ENCODE results near the gene AFAP1L2. TPM values are rescaled to one million over a fixed set of nuclear protein-coding genes. Genes with fewer than 3 reads are reported as not detected.

The AFAP1L2 gene
- total and polyA plus RNA-seq, 2 donors (not counting 1 experiment from before 2014, with no cell fraction given) = 4.7 to 4.9 TPM

DNA sequence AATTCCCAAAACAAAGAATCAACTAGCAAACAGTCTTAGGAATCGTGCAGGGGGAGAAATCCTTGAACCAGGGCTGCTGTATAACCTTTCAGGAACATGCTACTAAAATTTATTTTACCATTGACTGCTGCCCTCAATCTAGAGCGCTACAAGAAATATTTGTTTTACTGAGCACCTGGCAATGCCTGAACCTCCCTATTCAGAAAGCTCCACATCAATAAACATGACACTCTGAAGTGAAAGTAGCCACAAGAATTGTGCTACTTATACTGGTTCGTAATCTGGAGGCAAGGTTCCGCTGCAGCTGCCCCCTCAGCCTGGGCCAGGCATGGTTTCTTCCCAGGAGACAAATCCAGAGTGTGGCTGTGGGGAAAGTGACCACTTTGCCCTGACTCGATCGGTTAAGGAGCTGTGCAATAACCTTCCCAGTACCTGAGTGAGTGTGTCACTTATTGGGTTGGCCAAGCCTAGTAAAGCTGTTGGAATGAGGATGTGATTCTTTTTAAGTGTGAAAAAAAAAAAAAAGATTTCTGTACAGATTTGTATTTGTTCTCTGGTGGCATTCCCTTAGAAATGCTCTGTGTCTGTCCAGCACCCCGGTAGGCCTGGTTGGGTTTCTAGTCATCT is 157.5 kb downstream of the AFAP1L2 start:
- Histone ChIP-seq H2AFZ (ENCODE audit: insufficient read depth, low read depth, low read length, poor library complexity, severe bottlenecking) (no peak overlapping the region), H3K27ac (ENCODE audit: low read length in 2 of 2) (no peak overlapping the region), H3K9ac (ENCODE audit: low read length) (no peak overlapping the region), H3K27me3 (replicated peaks in 1 of 4; ENCODE audit: control extremely low read depth in 1 of 4, control insufficient read depth in 3 of 4, insufficient read depth in 4 of 4, low read length in 3 of 4) (peaks cover 0 to 8% (median 1%) of the 10 kb centered on the region in 4 experiments), H3K36me3 (replicated peaks in 1 of 2; ENCODE audit: control extremely low read depth in 1 of 2, control insufficient read depth in 1 of 2, extremely low read depth in 1 of 2, insufficient read depth in 2 of 2, low read length in 1 of 2) (no peaks in the 10 kb centered on the region), H3K4me2 (replicated peaks; ENCODE audit: low read depth, low read length, poor library complexity, severe bottlenecking) (no peak overlapping the region), H3K9me3 (ENCODE audit: control extremely low read depth in 1 of 3, control insufficient read depth in 2 of 3, insufficient read depth in 1 of 3, low read length in 2 of 3) (no peaks in the 10 kb centered on the region), H3K4me1 (ENCODE audit: control insufficient read depth in 2 of 2, insufficient read depth in 2 of 2, low read length in 2 of 2) (no peaks in the 10 kb centered on the region), H4K20me1 (ENCODE audit: control insufficient read depth, insufficient read depth, low read length, poor library complexity, severe bottlenecking) (no peaks in the 10 kb centered on the region), H3K79me2 (ENCODE audit: control insufficient read depth, insufficient read depth, low read length) (no peaks in the 10 kb centered on the region), H3K4me3 (ENCODE audit: control extremely low read depth in 1 of 5, extremely low read depth in 1 of 5, insufficient read depth in 1 of 5, low read depth in 2 of 5, low read length in 4 of 5) (no peak overlapping the region)
- WGBS (ENCODE audit: insufficient coverage) = 88% methylated on average over 5 of the region's 7 CpGs
- Mint-ChIP-seq H3K27ac (no peak overlapping the region), H3K9me3 (ENCODE audit: insufficient read depth) (peaks cover 5% of the 10 kb centered on the region), H3K27me3 (peaks cover 40% of the 10 kb centered on the region), H3K4me3 (no peak overlapping the region), H3K4me1 (no peaks in the 10 kb centered on the region)
- intact Hi-C loops (cut with micrococcal nuclease) = no loop called here
- TF ChIP-seq, protein P1, sequence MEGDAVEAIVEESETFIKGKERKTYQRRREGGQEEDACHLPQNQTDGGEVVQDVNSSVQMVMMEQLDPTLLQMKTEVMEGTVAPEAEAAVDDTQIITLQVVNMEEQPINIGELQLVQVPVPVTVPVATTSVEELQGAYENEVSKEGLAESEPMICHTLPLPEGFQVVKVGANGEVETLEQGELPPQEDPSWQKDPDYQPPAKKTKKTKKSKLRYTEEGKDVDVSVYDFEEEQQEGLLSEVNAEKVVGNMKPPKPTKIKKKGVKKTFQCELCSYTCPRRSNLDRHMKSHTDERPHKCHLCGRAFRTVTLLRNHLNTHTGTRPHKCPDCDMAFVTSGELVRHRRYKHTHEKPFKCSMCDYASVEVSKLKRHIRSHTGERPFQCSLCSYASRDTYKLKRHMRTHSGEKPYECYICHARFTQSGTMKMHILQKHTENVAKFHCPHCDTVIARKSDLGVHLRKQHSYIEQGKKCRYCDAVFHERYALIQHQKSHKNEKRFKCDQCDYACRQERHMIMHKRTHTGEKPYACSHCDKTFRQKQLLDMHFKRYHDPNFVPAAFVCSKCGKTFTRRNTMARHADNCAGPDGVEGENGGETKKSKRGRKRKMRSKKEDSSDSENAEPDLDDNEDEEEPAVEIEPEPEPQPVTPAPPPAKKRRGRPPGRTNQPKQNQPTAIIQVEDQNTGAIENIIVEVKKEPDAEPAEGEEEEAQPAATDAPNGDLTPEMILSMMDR (IDR thresholded peaks at IDR 0.05) = no peak
- TF ChIP-seq EZH2 (IDR thresholded peaks at IDR 0.05; ENCODE audit: borderline replicate concordance, insufficient read depth, low read depth, low read length, poor library complexity, severe bottlenecking) = no peak
- POLR2A ChIA-PET = no interaction called here
- ATAC-seq (ENCODE audit: low read depth) = no peak
- DNase-seq = no peak
- CTCF ChIA-PET = interaction anchor here (0.9 kb wide), 1 partner anchor 8 kb away, joined by 3 read pairs; the partner anchor contains the start of gene VWA2

DNA sequence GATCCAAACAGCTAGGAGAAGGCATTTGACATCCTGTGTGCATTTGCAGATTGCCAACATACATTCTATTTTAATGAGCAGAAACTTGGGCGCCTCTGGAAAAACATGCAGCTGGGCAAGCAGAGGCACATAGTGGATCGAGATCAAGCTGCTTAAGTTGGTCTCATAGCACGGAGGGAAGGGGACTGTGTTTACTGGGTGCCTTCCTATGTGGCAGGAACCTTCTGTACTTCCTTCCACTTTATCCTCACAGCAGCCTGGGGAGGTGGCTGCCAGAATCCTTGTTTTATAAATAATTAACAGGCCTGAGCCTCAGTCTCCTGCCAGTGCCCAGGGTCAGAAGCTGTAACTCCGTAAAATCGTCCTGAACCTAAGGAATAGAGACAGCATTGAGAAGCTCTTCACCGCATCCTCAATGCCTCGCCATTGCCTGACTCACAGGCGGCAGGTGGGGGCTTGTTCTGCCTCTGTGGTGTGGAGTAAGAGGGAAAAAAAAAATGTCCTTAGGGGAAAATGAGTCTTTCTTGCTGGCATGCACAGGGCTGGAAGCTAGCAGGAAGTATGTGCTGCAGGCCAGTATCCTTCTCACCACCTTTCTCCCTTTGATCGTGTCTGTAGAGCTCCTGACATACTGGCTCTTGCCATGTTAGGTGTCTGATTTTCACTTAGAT is 159.0 kb downstream of the AFAP1L2 start:
- Histone ChIP-seq H3K9ac (ENCODE audit: low read length) (no peak overlapping the region), H3K4me3 (ENCODE audit: control extremely low read depth in 1 of 5, extremely low read depth in 1 of 5, insufficient read depth in 1 of 5, low read depth in 2 of 5, low read length in 4 of 5) (no peak overlapping the region), H3K4me2 (replicated peaks; ENCODE audit: low read depth, low read length, poor library complexity, severe bottlenecking) (no peak overlapping the region), H4K20me1 (ENCODE audit: control insufficient read depth, insufficient read depth, low read length, poor library complexity, severe bottlenecking) (no peaks in the 10 kb centered on the region), H3K79me2 (ENCODE audit: control insufficient read depth, insufficient read depth, low read length) (no peaks in the 10 kb centered on the region), H3K27ac (ENCODE audit: low read length in 2 of 2) (no peak overlapping the region), H3K4me1 (ENCODE audit: control insufficient read depth in 2 of 2, insufficient read depth in 2 of 2, low read length in 2 of 2) (no peaks in the 10 kb centered on the region), H3K9me3 (ENCODE audit: control extremely low read depth in 1 of 3, control insufficient read depth in 2 of 3, insufficient read depth in 1 of 3, low read length in 2 of 3) (no peaks in the 10 kb centered on the region), H3K27me3 (replicated peaks in 1 of 4; ENCODE audit: control extremely low read depth in 1 of 4, control insufficient read depth in 3 of 4, insufficient read depth in 4 of 4, low read length in 3 of 4) (peaks cover 0 to 18% (median 3%) of the 10 kb centered on the region in 4 experiments), H3K36me3 (replicated peaks in 1 of 2; ENCODE audit: control extremely low read depth in 1 of 2, control insufficient read depth in 1 of 2, extremely low read depth in 1 of 2, insufficient read depth in 2 of 2, low read length in 1 of 2) (no peaks in the 10 kb centered on the region), H2AFZ (ENCODE audit: insufficient read depth, low read depth, low read length, poor library complexity, severe bottlenecking) (no peak overlapping the region)
- intact Hi-C loops (cut with micrococcal nuclease) = no loop called here
- Mint-ChIP-seq H3K4me1 (no peaks in the 10 kb centered on the region), H3K27ac (no peak overlapping the region), H3K27me3 (peaks cover 51% of the 10 kb centered on the region), H3K9me3 (ENCODE audit: insufficient read depth) (peaks cover 5% of the 10 kb centered on the region), H3K4me3 (no peak overlapping the region)
- ATAC-seq (ENCODE audit: low read depth) (no peak), DNase-seq (no peak)
- TF ChIP-seq, protein P1 (IDR thresholded peaks at IDR 0.05) = no peak
- TF ChIP-seq EZH2 (IDR thresholded peaks at IDR 0.05; ENCODE audit: borderline replicate concordance, insufficient read depth, low read depth, low read length, poor library complexity, severe bottlenecking) = no peak
- ChIA-PET CTCF (no interaction called here), POLR2A (no interaction called here)
- 81% methylated on average over 6 of the region's 9 CpGs for WGBS (ENCODE audit: insufficient coverage)
